ENCODE results near the gene FGF3.

FGF3 gene

GRCh38 chr11:69818603-69819441 is at the start of gene FGF3:
Gene FGF3 (minus strand): TSS chr11:69819416. CDS start chr11:69818933, 483 bp downstream.
- DNase-seq (ENCODE audit: low read depth in 2 of 2, low spot score in 1 of 2): no peak

GRCh38 chr11:69868871-69869270 is 49.7 kb upstream of the FGF3 start:
- DNase-seq (ENCODE audit: low read depth in 2 of 2, low spot score in 1 of 2): no peak

GRCh38 chr11:69868006-69868810 is 49.0 kb upstream of the FGF3 start:
- no peak for DNase-seq (ENCODE audit: low read depth in 2 of 2, low spot score in 1 of 2)

- no peak for DNase-seq (ENCODE audit: low read depth in 2 of 2, low spot score in 1 of 2)
These were observed 48.1 kb upstream of the FGF3 start for GRCh38 chr11:69867076-69868005.

- DNase-seq (ENCODE audit: low read depth in 2 of 2, low spot score in 1 of 2): no peak
These were observed 47.4 kb upstream of the FGF3 start for GRCh38 chr11:69866648-69867047.

GRCh38 chr11:69865707-69866106 is 46.5 kb upstream of the FGF3 start:
- no peak for DNase-seq (ENCODE audit: low read depth in 2 of 2, low spot score in 1 of 2)

GRCh38 chr11:69864686-69865661 is 45.8 kb upstream of the FGF3 start:
- DNase-seq (ENCODE audit: low read depth in 2 of 2, low spot score in 1 of 2): no peak

- DNase-seq (ENCODE audit: low read depth in 2 of 2, low spot score in 1 of 2): no peak
These were observed 44.5 kb upstream of the FGF3 start for GRCh38 chr11:69863544-69864200.

- no peak for DNase-seq (ENCODE audit: low read depth in 2 of 2, low spot score in 1 of 2)
These were observed 43.8 kb upstream of the FGF3 start for GRCh38 chr11:69862797-69863543.

- DNase-seq (ENCODE audit: low read depth in 2 of 2, low spot score in 1 of 2): no peak
These were observed 43.1 kb upstream of the FGF3 start for GRCh38 chr11:69862331-69862771.

- DNase-seq (ENCODE audit: low read depth in 2 of 2, low spot score in 1 of 2): no peak
These were observed 42.7 kb upstream of the FGF3 start for GRCh38 chr11:69861901-69862300.

GRCh38 chr11:69860796-69861445 is 41.7 kb upstream of the FGF3 start:
- DNase-seq (ENCODE audit: low read depth in 2 of 2, low spot score in 1 of 2): no peak

GRCh38 chr11:69860244-69860643 is 41.0 kb upstream of the FGF3 start:
- DNase-seq (ENCODE audit: low read depth in 2 of 2, low spot score in 1 of 2): no peak

- no peak for DNase-seq (ENCODE audit: low read depth in 2 of 2, low spot score in 1 of 2)
These were observed 40.2 kb upstream of the FGF3 start for GRCh38 chr11:69859275-69859934.

GRCh38 chr11:69855421-69855820 is 36.2 kb upstream of the FGF3 start:
- DNase-seq (ENCODE audit: low read depth in 2 of 2, low spot score in 1 of 2): no peak

GRCh38 chr11:69854713-69855112 is 35.5 kb upstream of the FGF3 start:
- DNase-seq (ENCODE audit: low read depth in 2 of 2, low spot score in 1 of 2): no peak

GRCh38 chr11:69852056-69852455 is 32.8 kb upstream of the FGF3 start:
- no peak for DNase-seq (ENCODE audit: low read depth in 2 of 2, low spot score in 1 of 2)

GRCh38 chr11:69848201-69848600 is 29.0 kb upstream of the FGF3 start:
- no peak for DNase-seq (ENCODE audit: low read depth in 2 of 2, low spot score in 1 of 2)

Measured in stimulated activated CD8-positive, alpha-beta memory T cell treated with anti-CD3 and anti-CD28 coated beads, Interleukin-4, amount 100 ng/mL, for 4 hours (primary cell).